Keratinocyte (primary cell): Measurements from ENCODE around the gene ACADSB. TPM values are rescaled to one million over a fixed set of nuclear protein-coding genes. Genes with fewer than 3 reads are reported as not detected.

Experiments
- DNase-seq: peaks from one replicate; pipeline ENCODE4 v3.0.0-alpha.2; 2011; ENCODE audit warnings: low read depth, missing footprints, low spot score
- FAIRE-seq: peaks from 2 replicates; lab custom pipeline; 2011; peaks lifted over from hg19 to GRCh38; lab: Jason Lieb, UNC
- H2AFZ ChIP-seq: 2 replicates; pipeline ENCODE4 v1.6.0; 2012; ENCODE audit warnings: low read length, control low read depth, inconsistent platforms; ENCODE audit not compliant: control insufficient read depth
- H3K27ac ChIP-seq: 2 replicates; pipeline ENCODE4 v1.5.1; 2011; ENCODE audit warnings: low read length; ENCODE audit not compliant: control insufficient read depth, insufficient read depth
- H3K27me3 ChIP-seq: 3 replicates; pipeline ENCODE4 v1.6.0; 2011; ENCODE audit warnings: low read length; ENCODE audit not compliant: control insufficient read depth, insufficient read depth; ENCODE audit errors: extremely low read depth
- H3K36me3 ChIP-seq, 2 experiments: 2 replicates in 1 of 2; 3 replicates in 1 of 2; pipeline ENCODE4 v1.5.1; 2011; ENCODE audit warnings: low read length in 2 of 2, mild to moderate bottlenecking in 1 of 2; ENCODE audit not compliant: control insufficient read depth in 2 of 2, insufficient read depth in 2 of 2; ENCODE audit errors: extremely low read depth in 1 of 2
- H3K4me1 ChIP-seq: 3 replicates; pipeline ENCODE4 v1.5.1; 2011; ENCODE audit warnings: low read length; ENCODE audit not compliant: control insufficient read depth, insufficient read depth; ENCODE audit errors: extremely low read depth
- H3K4me2 ChIP-seq: 3 replicates; pipeline ENCODE4 v1.6.0; 2011; ENCODE audit warnings: low read depth, low read length; ENCODE audit not compliant: control insufficient read depth, insufficient read depth; ENCODE audit errors: extremely low read depth
- H3K4me3 ChIP-seq, 3 experiments: fragments of 200-600 bp in 1 of 3; sonication (generic) in 1 of 3; 2 replicates in 2 of 3; 3 replicates in 1 of 3; pipeline ENCODE4 v1.5.1; 2011 to 2016; ENCODE audit warnings: low read length in 3 of 3, mild to moderate bottlenecking in 3 of 3, control low read depth in 2 of 3, inconsistent platforms in 1 of 3, low read depth in 1 of 3, mixed read lengths in 1 of 3, mixed run types in 1 of 3, moderate library complexity in 1 of 3; ENCODE audit not compliant: control insufficient read depth in 2 of 3, insufficient read depth in 2 of 3; ENCODE audit errors: extremely low read depth in 1 of 3
- H3K79me2 ChIP-seq: 2 replicates; pipeline ENCODE4 v1.6.0; 2012; ENCODE audit warnings: low read length; ENCODE audit not compliant: control insufficient read depth, insufficient read depth
- H3K9ac ChIP-seq: 3 replicates; pipeline ENCODE4 v1.6.0; 2011; ENCODE audit warnings: low read length; ENCODE audit not compliant: control insufficient read depth, insufficient read depth; ENCODE audit errors: extremely low read depth
- H3K9me1 ChIP-seq: 3 replicates; pipeline ENCODE4 v1.6.0; 2011; ENCODE audit warnings: low read length; ENCODE audit not compliant: control insufficient read depth, insufficient read depth; ENCODE audit errors: extremely low read depth
- H3K9me3 ChIP-seq: 2 replicates; pipeline ENCODE4 v1.5.1; 2012; ENCODE audit warnings: low read depth, low read length; ENCODE audit not compliant: control insufficient read depth
- H4K20me1 ChIP-seq: 3 replicates; pipeline ENCODE4 v1.6.0; 2011; ENCODE audit warnings: low read length; ENCODE audit not compliant: control insufficient read depth, insufficient read depth; ENCODE audit errors: extremely low read depth
- CTCF ChIP-seq, 3 experiments: IDR thresholded peaks in 1 of 3; conservative IDR thresholded peaks in 1 of 3; optimal IDR thresholded peaks in 1 of 3; 2 replicates in 2 of 3; 3 replicates in 1 of 3; pipeline versions ENCODE3 to v1.5.1; 2011; ENCODE audit warnings: low read length in 3 of 3, mild to moderate bottlenecking in 3 of 3, moderate library complexity in 2 of 3, control low read depth in 1 of 3, inconsistent platforms in 1 of 3; ENCODE audit not compliant: insufficient read depth in 2 of 3; ENCODE audit errors: extremely low read depth in 1 of 3
- EZH2 ChIP-seq: IDR thresholded peaks from one replicate; pipeline ENCODE4 v1.6.1; 2012; ENCODE audit warnings: inconsistent platforms, mild to moderate bottlenecking, low read length, moderate library complexity
- dilution Hi-C: fragments of 300-500 bp; cut with MboI; formaldehyde crosslinking; loops from one replicate; pipeline ENCODE4 v1.7.0; 2020; ENCODE audit warnings: low sequenced_read_pairs; ENCODE audit not compliant: extremely low pct_ligation_motif_present
- polyA plus RNA-seq, 5 experiments: library from polyadenylated mRNA; depleted of rRNA in 3 of 5; stranded (reverse) in 3 of 5; stranded (forward) in 1 of 5; unstranded in 1 of 5; fragments of >200 nt; gene quantifications; 1 replicate in 1 of 5; 2 replicates in 3 of 5; 3 replicates in 1 of 5; pipeline versions ENCODE4 v1.2.1 to v1.2.3, GENCODE V29; 2011 to 2012; ENCODE audit warnings: missing spikeins in 2 of 5, low read depth in 1 of 5, low replicate concordance in 1 of 5

The ACADSB gene
- polyA plus RNA-seq, 1 donor (not counting 4 experiments of a cell fraction or from before 2014, with no cell fraction given): 10.1 TPM

DNA sequence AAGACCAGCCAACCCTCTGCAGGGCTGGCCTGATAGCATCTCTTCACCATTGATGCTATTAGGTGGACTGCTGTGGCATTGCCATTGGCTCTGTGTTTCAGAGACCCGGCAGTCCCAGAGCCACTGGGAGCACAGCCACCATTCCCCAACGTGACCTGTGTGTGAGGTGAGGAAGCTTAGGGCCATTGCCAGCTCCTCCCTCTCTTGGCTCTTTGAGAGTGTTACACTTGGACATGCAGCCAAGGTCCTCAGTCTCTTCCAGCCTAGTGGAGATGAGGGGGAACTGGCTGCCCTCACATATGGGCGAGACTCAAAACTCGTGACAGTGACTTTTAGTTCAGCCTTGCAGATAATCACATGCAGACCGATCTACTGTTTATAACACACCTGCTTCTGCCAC is 87.6 kb downstream of the ACADSB start:
- peaks cover 10% of the 10 kb centered on the region for H3K27me3 ChIP-seq
- H3K79me2 ChIP-seq: no peaks in the 10 kb centered on the region
- H2AFZ ChIP-seq: no peak overlapping the region
- H3K27ac ChIP-seq: no peak overlapping the region
- H3K36me3 ChIP-seq: no peaks in the 10 kb centered on the region
- H3K4me3 ChIP-seq: no peak overlapping the region
- dilution Hi-C loops: no loop called here
- no peaks in the 10 kb centered on the region for H3K9me3 ChIP-seq
- no peaks in the 10 kb centered on the region for H3K9me1 ChIP-seq
- no peak overlapping the region for H3K4me2 ChIP-seq
- H4K20me1 ChIP-seq: no peaks in the 10 kb centered on the region
- no peak overlapping the region for H3K9ac ChIP-seq
- TF ChIP-seq EZH2 (no peak), CTCF (optimal IDR thresholded peaks at IDR 0.05 in 1 of 3, IDR thresholded peaks at IDR 0.05 in 1 of 3, conservative IDR thresholded peaks at IDR 0.05 in 1 of 3; ENCODE audit: extremely low read depth in 1 of 3, insufficient read depth in 2 of 3, low read length in 3 of 3) (no peak)
- FAIRE-seq: no peak
- no peak for DNase-seq
- no peaks in the 10 kb centered on the region for H3K4me1 ChIP-seq

GRCh38 chr10:123097039-123097438 is 88.2 kb downstream of the ACADSB start:
- DNase-seq: no peak
- Histone ChIP-seq H3K36me3 (no peaks in the 10 kb centered on the region), H3K4me1 (no peaks in the 10 kb centered on the region), H4K20me1 (no peaks in the 10 kb centered on the region), H3K79me2 (no peaks in the 10 kb centered on the region), H3K9ac (no peak overlapping the region), H3K27ac (no peak overlapping the region), H3K9me3 (no peaks in the 10 kb centered on the region), H3K27me3 (peaks cover 10% of the 10 kb centered on the region), H3K4me2 (no peak overlapping the region), H2AFZ (no peak overlapping the region), H3K4me3 (no peak overlapping the region), H3K9me1 (no peaks in the 10 kb centered on the region)
- TF ChIP-seq CTCF (optimal IDR thresholded peaks at IDR 0.05 in 1 of 3, IDR thresholded peaks at IDR 0.05 in 1 of 3, conservative IDR thresholded peaks at IDR 0.05 in 1 of 3; ENCODE audit: extremely low read depth in 1 of 3, insufficient read depth in 2 of 3, low read length in 3 of 3): no peak
- TF ChIP-seq EZH2: no peak
- dilution Hi-C loops: no loop called here
- FAIRE-seq: no peak
